PFSK-1 (cell line): ENCODE measurements around the gene SAMD9L.

Source experiments
- POLR2AphosphoS5 ChIP-seq: IDR thresholded peaks from 2 replicates; pipeline ENCODE4 v1.6.1; 2012; ENCODE audit warnings: low read depth, mild to moderate bottlenecking, control low read depth, low read length, moderate library complexity
- REST ChIP-seq, 2 experiments: IDR thresholded peaks; 2 replicates each; pipeline versions ENCODE4 v1.6.1 to v1.8.0; 2011 to 2012; ENCODE audit warnings: low read depth in 2 of 2, low read length in 2 of 2, control low read depth in 1 of 2, inconsistent platforms in 1 of 2, mild to moderate bottlenecking in 1 of 2, moderate library complexity in 1 of 2; ENCODE audit not compliant: insufficient read depth in 1 of 2
- SIN3A ChIP-seq: IDR thresholded peaks from 2 replicates; pipeline ENCODE4 v1.6.1; 2012; ENCODE audit warnings: mild to moderate bottlenecking, low read length, moderate library complexity, borderline replicate concordance; ENCODE audit not compliant: insufficient read depth

- TF ChIP-seq SIN3A (no peak), POLR2AphosphoS5 (no peak), REST (IDR thresholded peaks at IDR 0.05; ENCODE audit: insufficient read depth in 1 of 2, low read depth in 2 of 2, low read length in 2 of 2) (no peak)
Measured at GRCh38 chr7:93142127-93142526, 6.1 kb downstream of the SAMD9L start.
